GM10847 (cell line): ENCODE measurements around the gene CHST3.

Experiments
- POLR2A ChIP-seq: IDR thresholded peaks from 2 replicates; pipeline ENCODE4 v1.6.1; 2011; ENCODE audit not compliant: insufficient read length; ENCODE audit errors: extremely low read depth

The CHST3 gene

GRCh38 chr10:71940752-71941151 lies 23.4 kb upstream of the CHST3 start:
- no peak for TF ChIP-seq POLR2A

GRCh38 chr10:71941318-71941717 lies 22.9 kb upstream of the CHST3 start:
- TF ChIP-seq POLR2A, result no peak

DNA sequence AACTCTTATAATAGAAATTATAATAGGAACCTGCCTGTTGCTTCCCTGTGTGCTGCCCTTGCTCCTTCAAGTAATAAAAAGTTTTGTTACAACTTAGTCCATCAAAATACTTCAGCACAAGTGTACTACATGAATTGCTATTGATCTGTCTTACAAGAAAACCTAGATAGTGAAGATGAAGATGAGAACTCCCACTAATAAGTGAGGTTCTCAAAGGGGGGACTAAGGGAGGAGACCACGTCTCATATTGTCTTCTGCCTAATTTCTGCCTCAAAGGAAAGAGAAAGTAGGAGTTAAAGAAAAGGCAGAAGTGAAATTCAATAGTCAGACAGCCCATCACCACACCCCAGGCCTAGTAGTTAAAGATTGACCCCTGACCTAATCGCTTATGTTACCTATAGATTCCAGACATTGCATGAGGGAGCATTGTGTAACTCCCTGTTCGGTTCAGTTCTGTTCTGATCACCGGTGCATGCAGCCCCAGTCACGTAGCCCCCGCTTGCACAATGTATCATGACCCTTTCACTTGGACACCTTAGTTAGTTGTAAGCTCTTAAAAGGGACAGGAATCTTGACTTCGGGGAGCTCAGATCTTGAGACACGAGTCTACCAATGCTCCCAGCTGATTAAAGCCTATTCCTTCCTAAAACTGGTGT lies 18.2 kb upstream of the CHST3 start:
- TF ChIP-seq POLR2A, result no peak

DNA sequence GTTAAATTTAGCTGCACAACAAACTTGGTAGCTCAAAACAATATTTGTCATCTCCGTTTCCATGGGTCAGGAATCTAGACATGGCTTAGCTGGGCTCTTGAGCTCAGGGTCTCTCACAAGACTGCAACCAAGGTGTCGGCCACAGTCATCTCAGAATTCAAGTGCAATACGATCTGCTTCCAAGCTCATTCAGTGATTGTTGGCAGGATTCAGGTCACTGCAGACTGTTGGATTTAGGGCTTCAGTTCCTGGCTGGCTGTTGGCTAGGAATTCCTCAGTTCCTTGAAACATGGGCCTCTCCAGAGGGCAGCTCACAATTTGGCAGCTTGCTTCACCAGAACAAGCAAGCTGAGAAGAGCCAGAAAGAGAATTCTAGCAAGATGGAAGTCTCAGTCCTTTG lies 17.5 kb upstream of the CHST3 start:
- no peak for TF ChIP-seq POLR2A

GRCh38 chr10:71948496-71949067 lies 15.6 kb upstream of the CHST3 start:
- no peak for TF ChIP-seq POLR2A

DNA sequence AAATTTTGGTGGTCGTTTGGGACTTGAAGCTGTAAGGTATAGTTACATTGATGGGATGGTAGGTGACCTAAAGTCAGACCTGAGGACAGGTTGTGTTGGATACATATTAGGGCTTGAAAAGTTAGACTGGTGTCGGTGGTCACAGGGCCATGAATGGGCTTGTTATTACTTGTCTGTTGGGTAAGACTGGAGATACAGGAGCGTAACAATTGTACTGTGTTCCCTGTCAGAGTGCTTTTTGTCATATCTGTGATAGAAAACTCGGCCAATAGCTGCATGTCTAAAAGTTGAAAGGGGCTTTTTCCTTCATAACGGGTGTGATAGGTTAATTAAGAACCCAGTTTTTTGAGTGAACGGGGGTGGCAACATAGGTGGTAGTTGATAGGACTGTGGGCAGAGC lies 13.5 kb upstream of the CHST3 start:
- no peak for TF ChIP-seq POLR2A

- no peak for TF ChIP-seq POLR2A
Observed at GRCh38 chr10:71952745-71953144, 11.4 kb upstream of the CHST3 start.

- TF ChIP-seq POLR2A, result no peak
Observed at GRCh38 chr10:71957546-71958275, 6.5 kb upstream of the CHST3 start.

DNA sequence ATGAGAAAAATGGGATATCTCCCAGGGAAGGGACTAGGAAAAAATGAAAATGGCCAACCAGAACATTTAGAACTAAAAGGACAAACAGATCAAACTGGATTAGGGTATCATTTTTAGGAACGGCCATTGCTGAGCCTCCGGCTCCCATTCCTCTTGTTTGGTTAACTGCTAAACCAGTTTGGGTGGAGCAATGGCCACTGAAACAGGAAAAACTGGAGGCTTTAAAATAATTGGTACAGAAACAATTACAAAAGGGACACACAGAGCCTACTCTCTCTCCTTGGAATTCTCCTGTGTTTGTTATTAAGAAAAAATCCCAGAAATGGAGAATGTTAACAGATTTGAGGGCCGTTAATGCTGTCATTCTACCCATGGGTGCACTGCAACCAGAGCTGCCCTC lies 4.7 kb upstream of the CHST3 start:
- TF ChIP-seq POLR2A, result no peak

- no peak for TF ChIP-seq POLR2A
Observed at GRCh38 chr10:71961831-71962230, 2.4 kb upstream of the CHST3 start.

DNA sequence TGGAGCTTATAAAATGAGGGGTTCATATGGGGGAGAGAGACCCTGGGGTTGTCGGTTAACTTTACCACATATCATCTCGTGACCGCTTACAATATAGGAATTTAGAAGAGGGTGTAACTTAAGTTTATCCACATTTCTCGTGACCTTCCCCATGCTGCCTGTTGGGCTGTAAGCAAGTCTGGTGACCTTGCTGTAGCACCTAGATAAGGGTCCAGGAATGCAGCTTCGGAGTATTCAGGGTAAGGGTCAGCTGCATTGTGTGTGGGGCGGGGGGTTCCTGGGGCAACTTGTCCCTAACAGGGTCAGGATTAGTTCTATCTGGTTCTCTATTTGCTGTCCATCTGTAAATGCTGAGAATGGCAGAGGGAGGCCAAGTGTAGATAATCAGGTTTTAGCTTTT lies 1.3 kb upstream of the CHST3 start:
- no peak for TF ChIP-seq POLR2A

DNA sequence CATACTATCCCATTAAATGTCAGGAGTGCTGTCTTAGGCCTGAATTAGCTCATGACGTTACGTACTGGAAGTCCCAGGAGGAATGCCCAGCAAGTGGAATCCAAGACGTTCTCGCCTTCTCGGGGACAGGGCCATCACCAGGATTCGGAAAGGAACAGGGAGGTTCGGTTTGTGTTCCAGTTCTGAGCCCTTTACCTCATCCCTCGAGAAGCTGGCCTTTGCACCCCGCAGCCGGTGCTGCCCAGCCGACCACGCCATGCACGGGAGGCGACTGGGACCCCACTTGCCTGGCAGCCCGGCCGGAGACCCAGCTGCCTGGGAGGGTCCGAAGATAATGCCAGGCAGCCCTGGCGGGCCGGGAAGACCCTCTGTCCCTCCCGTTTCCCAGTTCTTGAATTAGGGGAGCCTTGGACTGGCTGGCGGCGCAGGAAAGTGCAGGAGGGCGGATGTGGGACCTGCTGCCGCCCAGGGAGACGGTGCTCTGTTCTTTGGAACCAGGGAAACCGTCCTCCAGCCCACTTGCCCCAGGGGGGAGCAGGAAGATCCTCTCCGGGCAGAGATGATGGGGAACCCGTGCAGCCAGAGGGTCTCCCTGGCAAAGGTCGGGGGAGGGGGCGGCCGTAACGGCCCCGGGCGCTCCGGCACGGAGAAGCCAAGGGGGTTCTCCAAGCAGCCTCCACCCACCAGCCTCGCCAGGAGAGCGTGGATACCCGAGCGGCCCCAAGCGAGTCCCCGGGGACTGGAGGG lies 671 bp upstream of the CHST3 start:
- no peak for TF ChIP-seq POLR2A

DNA sequence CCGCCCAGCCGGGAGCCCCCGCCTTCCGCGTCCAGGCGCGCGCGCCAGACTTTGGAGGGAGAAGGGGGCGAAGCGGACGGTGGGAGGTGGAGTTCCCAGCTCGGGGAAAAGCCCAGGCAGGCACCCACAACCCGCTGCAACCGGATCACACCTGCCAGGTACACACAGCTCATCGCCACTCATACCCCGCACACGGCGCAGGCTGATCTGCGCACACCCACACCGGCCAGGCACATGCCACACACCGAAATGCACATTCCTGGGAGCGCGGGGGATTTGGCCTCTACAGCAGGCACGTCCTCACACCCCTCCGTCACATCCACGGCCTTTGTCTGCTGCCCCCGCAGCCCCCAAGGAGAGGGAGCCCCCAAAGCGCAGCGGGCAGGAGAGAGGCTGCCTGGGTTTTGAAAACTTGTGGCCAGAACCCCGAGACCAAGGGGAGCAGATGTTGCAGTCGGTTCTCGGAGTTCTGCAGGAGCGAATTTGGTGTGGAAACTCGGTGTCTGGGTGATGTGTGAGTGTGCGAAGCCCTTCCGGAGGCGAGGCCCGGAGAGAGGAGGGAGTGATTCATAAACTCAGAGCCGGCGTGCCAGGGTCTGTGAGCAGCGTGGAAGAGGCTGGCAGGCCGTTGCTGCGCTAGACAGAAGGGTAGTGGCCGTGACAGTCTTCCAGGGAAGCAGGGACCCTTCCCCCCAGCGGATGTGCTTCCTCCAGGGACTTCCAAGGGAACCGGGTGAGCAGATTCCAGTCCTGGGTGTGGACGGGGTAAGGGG lies 734 bp downstream of the CHST3 start:
- no peak for TF ChIP-seq POLR2A

DNA sequence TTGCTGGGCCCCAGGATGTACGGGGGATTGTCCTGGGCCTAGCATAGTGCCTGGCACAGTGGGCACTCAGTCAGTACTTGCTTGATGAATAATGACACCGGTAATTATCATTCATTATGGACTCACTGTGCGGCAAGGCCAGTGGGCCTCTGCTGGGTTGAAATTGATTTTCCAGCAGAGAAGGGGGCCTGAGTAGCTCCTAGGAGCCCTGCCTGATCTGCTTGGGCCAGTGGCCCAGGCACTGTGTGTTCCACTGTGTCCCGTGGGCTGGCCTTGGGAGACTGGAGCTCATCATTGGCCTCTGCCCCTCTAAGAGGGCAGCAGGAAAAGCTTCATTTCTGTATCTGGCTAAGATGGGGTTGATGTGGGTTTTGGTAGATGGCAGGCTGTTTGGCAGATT lies 1.4 kb downstream of the CHST3 start:
- TF ChIP-seq POLR2A, result no peak
